OCI-LY3 (cell line): ENCODE results near the gene ACOXL.
A peak's percentile ranks its signal among the peaks of the same experiment; 100 is the strongest.

ENCODE experiments used
- H2AFZ ChIP-seq: fragments of 200-600, 300-600 bp; shearing (Covaris generic); 2 replicates; pipeline ENCODE4 v1.6.0; 2014; ENCODE audit warnings: antibody characterized with exemption, low read depth, low read length
- H3K27ac ChIP-seq: fragments of 200-600, 300-600 bp; sonication (generic); 2 replicates; pipeline ENCODE4 v1.5.1; 2014; ENCODE audit warnings: mild to moderate bottlenecking, low read length, moderate library complexity, mixed read lengths
- H3K27me3 ChIP-seq: fragments of 200-600, 300-600 bp; sonication (generic); 2 replicates; pipeline ENCODE4 v1.6.1; 2014; ENCODE audit warnings: low read depth, low read length, mixed read lengths
- H3K36me3 ChIP-seq: fragments of 200-600, 300-600 bp; sonication (generic); replicated peaks from 2 replicates; pipeline ENCODE3; 2014; ENCODE audit warnings: low read depth, low read length, mixed read lengths
- H3K4me1 ChIP-seq: fragments of 300-600, 200-600 bp; sonication (generic); 2 replicates; pipeline ENCODE4 v1.6.1; 2014; ENCODE audit warnings: low read length, mixed read lengths
- H3K4me2 ChIP-seq: fragments of 200-600, 300-600 bp; sonication (generic); 2 replicates; pipeline ENCODE4 v1.6.1; 2014; ENCODE audit warnings: low read length, mixed read lengths
- H3K4me3 ChIP-seq: fragments of 300-600, 200-600 bp; sonication (generic); 2 replicates; pipeline ENCODE4 v1.5.1; 2014; ENCODE audit warnings: antibody characterized with exemption, mild to moderate bottlenecking, low read length, moderate library complexity
- H3K79me2 ChIP-seq: fragments of 300-600, 200-600 bp; shearing (Covaris generic); 2 replicates; pipeline ENCODE4 v1.6.1; 2014; ENCODE audit warnings: mild to moderate bottlenecking, low read length, mixed read lengths
- H3K9ac ChIP-seq: fragments of 300-600, 200-600 bp; shearing (Covaris generic); 2 replicates; pipeline ENCODE4 v1.6.0; 2014; ENCODE audit warnings: mild to moderate bottlenecking, low read length, moderate library complexity
- H3K9me3 ChIP-seq: fragments of 200-600, 300-600 bp; shearing (Covaris generic); 2 replicates; pipeline ENCODE4 v1.6.1; 2014; ENCODE audit warnings: low read length, mixed read lengths; ENCODE audit not compliant: insufficient read depth
- H4K20me1 ChIP-seq: fragments of 200-600, 300-600 bp; sonication (generic); 2 replicates; pipeline ENCODE4 v1.6.1; 2016; ENCODE audit warnings: low read length, mixed read lengths; ENCODE audit not compliant: insufficient read depth
- EZH2phosphoT487 ChIP-seq: fragments of 200-600 bp; shearing (Covaris generic); IDR thresholded peaks from 2 replicates; pipeline ENCODE4 v1.6.1; 2018; ENCODE audit warnings: antibody characterized with exemption, mixed run types, low read depth
- TF ChIP-seq, protein P1 (sequence below): fragments of 200-600, 300-600 bp; sonication (generic); IDR thresholded peaks from 2 replicates; pipeline ENCODE4 v1.5.1; 2014; ENCODE audit warnings: antibody characterized with exemption, low read length, low read depth

Gene ACOXL

DNA sequence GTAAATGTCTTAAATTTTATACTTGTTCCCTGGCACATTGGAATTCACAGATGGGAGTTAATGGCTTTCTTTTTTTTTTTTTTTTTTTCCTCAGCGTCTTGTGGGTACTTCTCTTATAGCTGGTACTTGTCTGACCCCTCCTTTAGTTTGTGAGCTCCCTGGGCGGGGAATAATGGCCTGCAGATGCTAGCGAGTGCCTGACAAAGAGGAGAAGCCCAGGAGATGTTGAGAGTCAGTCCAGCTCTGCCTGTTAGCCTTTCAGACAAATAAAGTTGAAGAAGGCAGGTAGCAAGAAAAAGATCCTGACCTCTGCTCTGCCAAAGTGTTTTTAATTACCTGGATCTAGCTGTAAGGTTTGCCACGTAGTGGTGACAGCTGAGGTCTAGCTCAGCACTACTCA lies 395.0 kb downstream of the ACOXL start:
- H4K20me1 ChIP-seq = peaks cover 85% of the 10 kb centered on the region
- H3K36me3 ChIP-seq = peaks cover 64% of the 10 kb centered on the region
- H2AFZ ChIP-seq = no peak overlapping the region
- no peak overlapping the region for H3K9ac ChIP-seq
- H3K27ac ChIP-seq = no peak overlapping the region
- no peaks in the 10 kb centered on the region for H3K9me3 ChIP-seq
- peaks cover 20% of the 10 kb centered on the region for H3K27me3 ChIP-seq
- H3K4me2 ChIP-seq = no peak overlapping the region
- TF ChIP-seq, protein P1, sequence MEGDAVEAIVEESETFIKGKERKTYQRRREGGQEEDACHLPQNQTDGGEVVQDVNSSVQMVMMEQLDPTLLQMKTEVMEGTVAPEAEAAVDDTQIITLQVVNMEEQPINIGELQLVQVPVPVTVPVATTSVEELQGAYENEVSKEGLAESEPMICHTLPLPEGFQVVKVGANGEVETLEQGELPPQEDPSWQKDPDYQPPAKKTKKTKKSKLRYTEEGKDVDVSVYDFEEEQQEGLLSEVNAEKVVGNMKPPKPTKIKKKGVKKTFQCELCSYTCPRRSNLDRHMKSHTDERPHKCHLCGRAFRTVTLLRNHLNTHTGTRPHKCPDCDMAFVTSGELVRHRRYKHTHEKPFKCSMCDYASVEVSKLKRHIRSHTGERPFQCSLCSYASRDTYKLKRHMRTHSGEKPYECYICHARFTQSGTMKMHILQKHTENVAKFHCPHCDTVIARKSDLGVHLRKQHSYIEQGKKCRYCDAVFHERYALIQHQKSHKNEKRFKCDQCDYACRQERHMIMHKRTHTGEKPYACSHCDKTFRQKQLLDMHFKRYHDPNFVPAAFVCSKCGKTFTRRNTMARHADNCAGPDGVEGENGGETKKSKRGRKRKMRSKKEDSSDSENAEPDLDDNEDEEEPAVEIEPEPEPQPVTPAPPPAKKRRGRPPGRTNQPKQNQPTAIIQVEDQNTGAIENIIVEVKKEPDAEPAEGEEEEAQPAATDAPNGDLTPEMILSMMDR = no peak
- no peak for TF ChIP-seq EZH2phosphoT487
- no peak overlapping the region for H3K4me3 ChIP-seq
- H3K4me1 ChIP-seq = peaks cover 6% of the 10 kb centered on the region; the same call in 1 of the 2 replicates
- H3K79me2 ChIP-seq = peaks cover 36% of the 10 kb centered on the region

DNA sequence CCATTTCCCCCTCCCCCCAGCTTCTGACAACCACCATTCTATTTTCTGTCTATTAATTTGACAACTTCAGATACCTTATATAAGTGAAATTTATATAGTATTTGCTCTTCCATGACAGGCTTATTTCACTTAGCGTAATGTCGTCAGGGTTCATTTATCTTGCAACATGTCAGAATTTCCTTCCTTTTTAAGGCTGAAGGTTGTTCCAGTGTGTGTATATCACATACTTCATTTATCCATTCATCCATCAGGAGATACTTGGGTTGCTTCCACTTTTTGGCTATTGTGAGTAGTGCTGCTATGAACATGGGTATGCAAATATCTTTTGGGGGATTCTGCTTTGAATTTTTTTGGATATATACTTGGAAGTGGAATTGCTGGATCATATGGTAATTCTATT lies 395.7 kb downstream of the ACOXL start:
- H3K4me1 ChIP-seq = peaks cover 6% of the 10 kb centered on the region; the same call in 1 of the 2 replicates
- no peak overlapping the region for H3K9ac ChIP-seq
- H3K4me2 ChIP-seq = no peak overlapping the region
- peaks cover 31% of the 10 kb centered on the region for H3K79me2 ChIP-seq
- H3K27ac ChIP-seq = no peak overlapping the region
- TF ChIP-seq, protein P1 = no peak
- TF ChIP-seq EZH2phosphoT487 = no peak
- H3K36me3 ChIP-seq = peaks cover 64% of the 10 kb centered on the region
- peaks cover 86% of the 10 kb centered on the region for H4K20me1 ChIP-seq
- H2AFZ ChIP-seq = no peak overlapping the region
- no peak overlapping the region for H3K4me3 ChIP-seq
- H3K9me3 ChIP-seq = no peaks in the 10 kb centered on the region
- H3K27me3 ChIP-seq = peaks cover 19% of the 10 kb centered on the region

DNA sequence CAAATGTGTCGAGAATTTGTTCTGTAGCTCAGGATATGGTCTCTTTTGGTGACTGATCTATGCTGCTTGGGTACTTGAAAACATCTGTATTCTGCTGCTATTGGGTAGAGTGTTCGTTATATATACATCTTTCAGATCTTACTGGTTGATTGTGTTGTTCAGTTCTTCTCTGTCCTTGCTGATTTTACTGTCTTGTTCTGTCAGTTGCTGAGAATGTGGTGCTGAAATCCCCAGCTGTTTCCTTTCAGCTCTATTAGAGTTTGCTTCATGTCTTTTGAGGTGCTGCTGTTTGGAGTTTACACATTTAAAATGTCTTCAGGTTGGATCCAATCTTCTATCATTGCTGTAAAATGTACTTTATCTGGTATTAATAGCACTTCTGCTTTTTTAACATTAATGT lies 401.2 kb downstream of the ACOXL start:
- peaks cover 30% of the 10 kb centered on the region for H3K79me2 ChIP-seq
- no peak overlapping the region for H2AFZ ChIP-seq
- TF ChIP-seq, protein P1 = no peak
- TF ChIP-seq EZH2phosphoT487 = no peak
- no peak overlapping the region for H3K9ac ChIP-seq
- peaks cover 82% of the 10 kb centered on the region for H4K20me1 ChIP-seq
- H3K27me3 ChIP-seq = no peaks in the 10 kb centered on the region
- H3K36me3 ChIP-seq = peaks cover 35% of the 10 kb centered on the region
- no peak overlapping the region for H3K4me3 ChIP-seq
- no peaks in the 10 kb centered on the region for H3K4me1 ChIP-seq
- H3K27ac ChIP-seq = no peak overlapping the region
- H3K9me3 ChIP-seq = no peaks in the 10 kb centered on the region
- H3K4me2 ChIP-seq = no peak overlapping the region

GRCh38 chr2:111134055-111134454 lies 401.7 kb downstream of the ACOXL start:
- Histone ChIP-seq H3K36me3 (peaks cover 30% of the 10 kb centered on the region), H3K4me2 (no peak overlapping the region), H4K20me1 (peaks cover 82% of the 10 kb centered on the region), H3K27ac (no peak overlapping the region), H3K4me3 (no peak overlapping the region), H3K79me2 (peaks cover 30% of the 10 kb centered on the region), H3K27me3 (no peaks in the 10 kb centered on the region), H3K9me3 (no peaks in the 10 kb centered on the region), H2AFZ (no peak overlapping the region), H3K4me1 (no peaks in the 10 kb centered on the region), H3K9ac (no peak overlapping the region)
- TF ChIP-seq, protein P1 = peak; percentile 16
- TF ChIP-seq EZH2phosphoT487 = no peak
